HepG2 (cell line): ENCODE results near the gene NSMF. TPM values are rescaled to one million over a fixed set of nuclear protein-coding genes. Genes with fewer than 3 reads are reported as not detected.

ENCODE experiments used
- ELF3 ChIP-seq: IDR thresholded peaks from 2 replicates; pipeline ENCODE4 v1.6.1; 2016; ENCODE audit warnings: missing genetic modification reagents, missing compliant biosample characterization
- GATAD1 ChIP-seq: IDR thresholded peaks from 2 replicates; pipeline ENCODE4 v1.6.1; 2016; ENCODE audit warnings: missing genetic modification reagents, missing compliant biosample characterization
- HHEX ChIP-seq: IDR thresholded peaks from 2 replicates; pipeline ENCODE4 v1.6.1; 2016; ENCODE audit warnings: control low read depth
- HMG20A ChIP-seq: IDR thresholded peaks from 2 replicates; pipeline ENCODE4 v1.6.1; 2016; ENCODE audit warnings: borderline replicate concordance
- JUNB ChIP-seq: sonication (generic); formaldehyde crosslinking; IDR thresholded peaks from 2 replicates; pipeline ENCODE4 v1.8.0; 2022; ENCODE audit warnings: missing genetic modification reagents, mild to moderate bottlenecking, borderline replicate concordance
- KDM4B ChIP-seq: sonication (generic); formaldehyde crosslinking; IDR thresholded peaks from 2 replicates; pipeline ENCODE4 v1.4.0; 2020; ENCODE audit warnings: missing genetic modification reagents
- KDM5B ChIP-seq: sonication (generic); formaldehyde crosslinking; IDR thresholded peaks from 2 replicates; pipeline ENCODE4 v1.4.0; 2020; ENCODE audit warnings: missing genetic modification reagents, mild to moderate bottlenecking, borderline replicate concordance
- LCORL ChIP-seq, 2 experiments: fragments of 450-650 bp in 1 of 2; sonication (generic) in 1 of 2; formaldehyde crosslinking in 1 of 2; IDR thresholded peaks; 2 replicates each; pipeline versions ENCODE4 v1.5.0 to v1.6.1; 2017 to 2020; ENCODE audit warnings: antibody characterized with exemption in 1 of 2, missing genetic modification reagents in 1 of 2
- MATR3 ChIP-seq: sonication (generic); formaldehyde crosslinking; IDR thresholded peaks from 2 replicates; pipeline ENCODE4 v1.4.0; 2020; ENCODE audit warnings: missing genetic modification reagents
- MEF2D ChIP-seq: sonication (generic); formaldehyde crosslinking; IDR thresholded peaks from 2 replicates; pipeline ENCODE4 v1.5.1; 2020; ENCODE audit warnings: mild to moderate bottlenecking, missing genetic modification reagents
- NFRKB ChIP-seq: fragments of 450-650 bp; IDR thresholded peaks from 2 replicates; pipeline ENCODE4 v1.6.1; 2017
- POLR2AphosphoS2 ChIP-seq: IDR thresholded peaks from 2 replicates; pipeline ENCODE4 v1.6.1; 2011; ENCODE audit warnings: low read depth, low read length, improper control_type of control experiment
- RFXANK ChIP-seq: IDR thresholded peaks from 2 replicates; pipeline ENCODE4 v1.6.1; 2016
- SMAD1 ChIP-seq: sonication (generic); formaldehyde crosslinking; IDR thresholded peaks from 2 replicates; pipeline ENCODE4 v1.4.0; 2020; ENCODE audit warnings: missing genetic modification reagents, low read depth, mild to moderate bottlenecking, borderline replicate concordance
- SRSF4 ChIP-seq: fragments of 200-400 bp; formaldehyde crosslinking; IDR thresholded peaks from one replicate; pipeline ENCODE4 v1.6.1; 2018; ENCODE audit warnings: mild to moderate bottlenecking, low read depth, low read length, moderate library complexity; ENCODE audit not compliant: poor library complexity, severe bottlenecking
- TEF ChIP-seq: sonication (generic); formaldehyde crosslinking; IDR thresholded peaks from 2 replicates; pipeline ENCODE4 v1.5.0; 2020; ENCODE audit warnings: missing genetic modification reagents
- ZBTB38 ChIP-seq: sonication (generic); formaldehyde crosslinking; IDR thresholded peaks from 2 replicates; pipeline ENCODE4 v1.5.1; 2020; ENCODE audit warnings: mild to moderate bottlenecking, missing genetic modification reagents
- ZNF432 ChIP-seq: sonication (generic); formaldehyde crosslinking; IDR thresholded peaks from 2 replicates; pipeline ENCODE4 v1.5.0; 2020; ENCODE audit warnings: missing genetic modification reagents, mild to moderate bottlenecking, borderline replicate concordance
- ZNF460 ChIP-seq: sonication (generic); formaldehyde crosslinking; IDR thresholded peaks from 2 replicates; pipeline ENCODE4 v1.5.1; 2020; ENCODE audit warnings: missing genetic modification reagents, mild to moderate bottlenecking, borderline replicate concordance
- ZNF530 ChIP-seq: sonication (generic); formaldehyde crosslinking; IDR thresholded peaks from 2 replicates; pipeline ENCODE4 v1.5.0; 2020; ENCODE audit warnings: low read depth, mild to moderate bottlenecking, missing genetic modification reagents
- ZNF549 ChIP-seq: sonication (generic); formaldehyde crosslinking; IDR thresholded peaks from 2 replicates; pipeline ENCODE4 v1.5.0; 2020; ENCODE audit warnings: missing genetic modification reagents
- ZNF556 ChIP-seq: sonication (generic); formaldehyde crosslinking; IDR thresholded peaks from 2 replicates; pipeline ENCODE4 v1.4.0; 2020; ENCODE audit warnings: mild to moderate bottlenecking, missing genetic modification reagents, borderline replicate concordance
- ZNF709 ChIP-seq: sonication (generic); formaldehyde crosslinking; IDR thresholded peaks from 2 replicates; pipeline ENCODE4 v1.5.0; 2020; ENCODE audit warnings: mild to moderate bottlenecking, missing genetic modification reagents
- ZNF776 ChIP-seq: sonication (generic); formaldehyde crosslinking; IDR thresholded peaks from 2 replicates; pipeline ENCODE4 v1.4.0; 2020; ENCODE audit warnings: mild to moderate bottlenecking, missing genetic modification reagents
- polyA plus RNA-seq, 8 experiments: library from polyadenylated mRNA; depleted of rRNA in 3 of 8; stranded (reverse) in 7 of 8; unstranded in 1 of 8; fragments of >200 nt; fragmentation: Illumina TruSeq in 4 of 8; extraction: Trizol in 4 of 8; gene quantifications; 2 replicates each; pipeline versions ENCODE4 v1.2.1 to v1.2.3, GENCODE V29; 2011 to 2016; ENCODE audit warnings: low read depth in 4 of 8, missing spikeins in 1 of 8, mixed read lengths in 1 of 8; ENCODE audit not compliant: insufficient read depth in 1 of 8
- total RNA-seq, 5 experiments: library from RNA; depleted of rRNA; stranded (reverse); fragments of >200 nt; fragmentation: Illumina TruSeq; extraction: Trizol; gene quantifications; 2 replicates each; pipeline ENCODE4 v1.2.3, GENCODE V29; 2016; ENCODE audit warnings: low read depth in 1 of 5
- TF ChIP-seq, protein P1 (sequence below): sonication (generic); formaldehyde crosslinking; IDR thresholded peaks from 2 replicates; pipeline ENCODE4 v1.4.0; 2020; ENCODE audit warnings: missing genetic modification reagents, mild to moderate bottlenecking, borderline replicate concordance
- TF ChIP-seq, protein P2 (sequence below): IDR thresholded peaks from 2 replicates; pipeline ENCODE4 v1.6.1; 2016; ENCODE audit warnings: missing compliant biosample characterization, missing genetic modification reagents, borderline replicate concordance

Gene NSMF
- total and polyA plus RNA-seq, 2 of the 13 experiments (the other 11 are each of a cell fraction or from before 2014, with no cell fraction given): 44.3 to 183 TPM

- TF ChIP-seq ZNF709 (CRISPR knock-in tag) (no peak), KDM4B (CRISPR knock-in tag) (no peak), SMAD1 (CRISPR knock-in tag) (no peak), ZNF556 (CRISPR knock-in tag) (no peak), ZNF530 (CRISPR knock-in tag) (no peak), NFRKB (no peak), GATAD1 (CRISPR knock-in tag) (no peak), ELF3 (CRISPR knock-in tag) (no peak), MATR3 (CRISPR knock-in tag) (no peak), ZBTB38 (peak; percentile 88), ZNF460 (no peak), SRSF4 (no peak), HMG20A (CRISPR knock-in tag) (no peak), MEF2D (CRISPR knock-in tag) (no peak), LCORL (IDR thresholded peaks at IDR 0.05) (no peak), LCORL (CRISPR knock-in tag; IDR thresholded peaks at IDR 0.05) (no peak), KDM5B (CRISPR knock-in tag) (no peak), HHEX (CRISPR knock-in tag) (no peak), POLR2AphosphoS2 (no peak), ZNF549 (CRISPR knock-in tag) (no peak), ZNF776 (no peak), TEF (CRISPR knock-in tag) (no peak), RFXANK (CRISPR knock-in tag) (no peak), ZNF432 (CRISPR knock-in tag) (no peak), JUNB (no peak)
- TF ChIP-seq, protein P1, sequence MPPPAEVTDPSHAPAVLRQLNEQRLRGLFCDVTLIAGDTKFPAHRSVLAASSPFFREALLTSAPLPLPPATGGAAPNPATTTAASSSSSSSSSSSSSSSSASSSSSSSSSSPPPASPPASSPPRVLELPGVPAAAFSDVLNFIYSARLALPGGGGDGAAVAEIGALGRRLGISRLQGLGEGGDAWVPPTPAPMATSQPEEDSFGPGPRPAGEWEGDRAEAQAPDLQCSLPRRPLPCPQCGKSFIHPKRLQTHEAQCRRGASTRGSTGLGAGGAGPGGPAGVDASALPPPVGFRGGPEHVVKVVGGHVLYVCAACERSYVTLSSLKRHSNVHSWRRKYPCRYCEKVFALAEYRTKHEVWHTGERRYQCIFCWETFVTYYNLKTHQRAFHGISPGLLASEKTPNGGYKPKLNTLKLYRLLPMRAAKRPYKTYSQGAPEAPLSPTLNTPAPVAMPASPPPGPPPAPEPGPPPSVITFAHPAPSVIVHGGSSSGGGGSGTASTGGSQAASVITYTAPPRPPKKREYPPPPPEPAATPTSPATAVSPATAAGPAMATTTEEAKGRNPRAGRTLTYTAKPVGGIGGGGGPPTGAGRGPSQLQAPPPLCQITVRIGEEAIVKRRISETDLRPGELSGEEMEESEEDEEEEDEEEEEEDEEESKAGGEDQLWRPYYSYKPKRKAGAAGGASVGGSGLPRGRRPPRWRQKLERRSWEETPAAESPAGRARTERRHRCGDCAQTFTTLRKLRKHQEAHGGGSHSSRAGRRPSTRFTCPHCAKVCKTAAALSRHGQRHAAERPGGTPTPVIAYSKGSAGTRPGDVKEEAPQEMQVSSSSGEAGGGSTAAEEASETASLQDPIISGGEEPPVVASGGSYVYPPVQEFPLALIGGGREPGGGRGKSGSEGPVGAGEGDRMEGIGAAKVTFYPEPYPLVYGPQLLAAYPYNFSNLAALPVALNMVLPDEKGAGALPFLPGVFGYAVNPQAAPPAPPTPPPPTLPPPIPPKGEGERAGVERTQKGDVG (CRISPR knock-in tag): no peak
- TF ChIP-seq, protein P2, sequence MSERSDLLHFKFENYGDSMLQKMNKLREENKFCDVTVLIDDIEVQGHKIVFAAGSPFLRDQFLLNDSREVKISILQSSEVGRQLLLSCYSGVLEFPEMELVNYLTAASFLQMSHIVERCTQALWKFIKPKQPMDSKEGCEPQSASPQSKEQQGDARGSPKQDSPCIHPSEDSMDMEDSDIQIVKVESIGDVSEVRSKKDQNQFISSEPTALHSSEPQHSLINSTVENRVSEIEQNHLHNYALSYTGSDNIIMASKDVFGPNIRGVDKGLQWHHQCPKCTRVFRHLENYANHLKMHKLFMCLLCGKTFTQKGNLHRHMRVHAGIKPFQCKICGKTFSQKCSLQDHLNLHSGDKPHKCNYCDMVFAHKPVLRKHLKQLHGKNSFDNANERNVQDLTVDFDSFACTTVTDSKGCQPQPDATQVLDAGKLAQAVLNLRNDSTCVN (CRISPR knock-in tag): no peak
Measured at GRCh38 chr9:137464291-137464999, 5.3 kb upstream of the NSMF start (continued).
